Measurements from ENCODE around the gene KRT81.

The KRT81 gene

DNA sequence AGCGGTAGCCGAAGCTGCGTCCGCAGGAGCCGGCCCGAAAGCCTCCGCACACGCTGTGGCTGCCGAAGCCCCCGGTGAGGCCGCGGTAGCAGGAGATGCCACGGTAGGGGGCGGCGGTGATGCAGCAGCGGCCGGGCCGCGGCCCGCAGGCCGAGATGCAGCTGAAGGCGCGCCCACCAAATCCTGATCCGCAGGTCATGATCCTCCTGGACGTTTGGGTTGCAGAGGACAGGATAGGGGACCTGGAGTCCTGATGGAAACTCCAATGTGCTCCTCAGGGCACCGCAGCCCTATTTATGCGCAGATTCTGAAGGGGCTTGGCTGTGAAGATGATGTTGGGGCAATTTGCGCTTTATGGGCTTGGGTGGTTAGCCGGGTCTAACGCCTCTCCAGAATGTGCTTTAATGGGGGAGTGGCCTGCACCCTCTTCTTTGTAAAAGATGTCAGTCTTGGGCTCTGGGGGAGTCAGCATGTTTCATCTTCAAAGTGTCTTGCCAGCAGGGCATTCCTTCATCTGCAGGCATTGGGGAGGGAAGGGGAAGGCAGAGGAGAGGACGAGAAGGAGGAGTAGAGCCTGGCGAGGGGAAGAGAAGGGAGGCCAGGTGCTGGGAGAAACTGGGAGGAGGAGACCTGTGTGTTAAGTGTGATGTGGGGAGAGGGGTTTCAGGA, at the start of gene KRT81:
Gene KRT81 (minus strand): TSS at position 268 of the 669 bp plus-strand sequence. CDS start 69 bp downstream, at position 199.
- no peak for DNase-seq

DNA sequence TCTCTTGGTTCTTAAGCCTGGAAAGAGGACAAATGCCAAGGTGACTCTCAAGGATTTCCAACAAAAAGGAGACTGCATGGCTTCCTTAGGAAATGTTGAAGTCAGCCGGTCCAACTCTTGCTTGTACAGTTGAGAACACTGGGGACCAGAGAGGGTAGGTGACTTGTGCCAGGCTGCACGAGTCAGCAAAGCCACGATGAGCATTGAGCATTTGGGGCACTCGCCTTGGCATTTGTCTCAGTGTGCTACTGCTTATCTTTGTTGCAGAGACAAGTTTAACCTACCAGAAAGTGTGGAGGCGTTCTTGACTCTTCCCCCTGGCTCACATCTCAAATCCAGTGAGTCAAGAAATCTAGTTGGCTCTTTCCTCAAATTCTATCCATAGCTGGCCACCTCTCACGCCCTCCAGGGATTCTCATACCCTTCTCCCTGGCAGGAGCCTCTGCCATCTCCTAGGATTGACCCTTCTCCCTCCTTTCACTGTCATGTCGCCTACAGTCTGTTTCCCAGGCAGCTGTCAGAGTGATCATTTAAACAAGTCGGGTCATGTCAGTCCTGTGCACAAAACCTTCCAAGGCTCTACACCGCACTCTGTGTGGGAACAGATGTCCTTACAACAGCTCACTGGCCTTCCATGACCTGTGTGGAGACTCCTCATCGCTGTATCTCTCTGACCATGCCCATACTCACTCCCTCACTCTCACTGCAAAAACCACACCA, 47.1 kb upstream of the KRT81 start:
- no peak for DNase-seq

DNA sequence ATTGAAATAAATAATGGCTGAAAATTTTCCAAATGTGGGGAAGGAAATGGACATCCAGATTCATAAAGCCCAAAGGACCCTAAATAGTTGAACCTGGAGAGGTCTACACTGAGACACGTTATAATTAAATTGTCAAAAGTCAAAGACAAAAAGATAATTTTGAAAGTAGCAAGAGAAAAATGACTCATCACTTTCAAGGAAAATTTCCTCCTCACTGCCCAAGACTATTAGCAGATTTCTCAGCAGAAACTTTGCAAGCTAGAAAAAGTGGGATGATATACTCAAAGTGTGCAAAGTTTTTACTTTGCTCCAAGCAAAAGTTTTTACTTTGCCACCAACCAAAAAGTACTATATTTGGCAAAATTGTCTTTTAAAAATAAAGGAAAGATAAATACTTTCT, 45.7 kb upstream of the KRT81 start:
- no peak for DNase-seq

DNA sequence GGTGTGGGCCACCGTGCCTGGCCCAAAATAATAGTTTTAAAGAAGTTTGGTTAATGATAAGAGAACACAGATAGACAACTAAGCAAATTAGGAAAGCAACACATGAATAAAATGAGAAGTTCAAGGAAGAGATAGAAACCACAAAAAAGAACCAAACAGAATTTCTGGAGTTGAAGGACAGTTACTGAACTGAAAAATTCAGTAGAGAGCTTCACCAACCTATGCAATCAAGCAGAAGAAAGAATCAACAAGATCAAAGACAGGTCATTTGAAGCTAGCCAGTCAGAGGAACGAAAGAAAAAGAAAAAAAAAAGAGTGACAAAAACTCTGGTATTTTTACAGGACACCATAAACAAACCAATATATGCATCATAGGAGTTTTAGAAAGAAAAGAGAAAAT, 45.3 kb upstream of the KRT81 start:
- no peak for DNase-seq

DNA sequence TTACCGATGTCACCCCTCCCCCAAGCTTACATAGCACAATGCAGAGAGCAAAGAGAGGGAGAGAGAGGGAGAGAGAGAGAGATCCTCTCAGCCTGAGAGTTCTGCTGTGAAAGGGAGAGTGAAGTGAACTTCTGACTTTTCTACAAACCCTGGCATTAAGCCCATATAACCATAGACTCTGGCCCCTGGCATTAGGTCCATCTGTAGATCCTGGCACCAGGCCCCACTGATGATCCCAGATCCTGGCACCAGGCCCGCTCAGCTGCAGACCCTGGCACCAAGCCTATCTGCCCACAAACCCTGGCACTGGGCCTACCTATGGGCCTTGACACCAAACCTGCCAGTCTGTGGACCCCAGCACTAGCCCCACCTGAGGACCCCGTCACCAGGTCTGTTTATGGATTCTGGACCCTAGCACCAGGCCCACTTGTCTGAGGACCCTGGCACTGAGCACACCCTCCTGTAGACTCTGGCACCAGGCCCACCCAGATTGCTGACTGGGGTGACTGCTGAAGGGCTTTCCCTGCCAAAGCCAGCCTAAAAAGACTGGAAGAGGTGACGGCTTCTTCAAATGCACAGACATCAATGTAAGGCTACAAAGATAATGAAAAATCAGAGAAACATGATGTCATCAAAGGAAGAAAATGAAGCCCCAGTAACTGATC, 44.4 kb upstream of the KRT81 start:
- DNase-seq, result no peak

DNA sequence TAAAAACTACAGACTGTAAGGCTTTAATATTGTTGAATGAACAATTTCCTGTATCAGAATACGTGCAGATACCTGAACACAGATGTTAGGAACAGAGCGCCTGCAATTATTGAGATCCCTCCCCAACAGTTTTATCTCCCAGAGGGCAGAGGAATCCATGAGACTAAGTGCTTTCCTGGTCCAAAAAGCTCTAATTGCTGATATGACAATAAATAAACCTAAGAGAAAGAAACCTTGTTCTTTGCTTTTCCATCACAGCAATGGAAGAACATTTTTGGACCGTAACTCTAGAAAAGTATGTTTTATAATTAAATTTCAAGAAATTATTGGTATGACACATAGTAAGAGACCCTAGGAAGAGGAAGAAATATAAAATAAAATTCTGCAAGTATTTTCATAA, 42.9 kb upstream of the KRT81 start:
- DNase-seq, result no peak

- DNase-seq, result no peak
Observed at GRCh38 chr12:52333321-52333720, 42.0 kb upstream of the KRT81 start.

DNA sequence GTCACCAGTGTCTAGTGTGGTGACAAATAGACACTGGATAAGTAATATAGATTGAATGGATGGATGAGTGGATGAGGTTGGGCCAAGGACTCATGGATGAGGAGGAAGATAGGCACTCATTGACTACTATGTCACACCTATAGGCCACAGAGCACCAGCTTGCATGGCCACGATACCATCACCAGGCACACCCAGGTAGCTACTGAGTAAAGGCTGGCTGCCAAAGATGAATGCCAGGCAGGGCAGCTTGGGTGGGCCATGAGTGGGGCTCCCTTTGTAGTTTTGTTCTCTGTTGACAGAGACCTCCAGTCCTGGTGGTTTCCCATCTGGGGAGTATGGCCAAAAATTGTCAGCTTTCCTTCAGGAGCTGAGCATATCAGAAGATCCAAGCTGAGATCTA, 41.0 kb upstream of the KRT81 start:
- no peak for DNase-seq

DNA sequence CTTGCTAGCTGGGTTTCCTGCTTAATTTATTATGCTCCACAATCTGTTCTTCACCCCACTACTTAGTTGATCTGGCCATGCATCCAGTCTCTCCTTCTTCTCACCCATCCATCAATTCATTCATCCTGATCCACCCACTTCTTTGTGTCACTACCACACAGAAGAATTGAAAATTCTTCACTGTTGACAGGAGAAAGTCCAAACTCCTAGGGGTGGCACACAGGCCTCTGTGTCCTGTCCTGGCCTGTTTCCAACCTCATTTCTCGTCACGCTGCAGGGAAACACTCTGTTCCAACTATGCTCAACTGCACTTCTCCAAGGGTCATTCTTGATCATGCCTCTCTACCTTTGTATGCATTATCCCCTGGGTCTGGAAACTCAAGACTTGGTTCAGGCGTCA, 40.5 kb upstream of the KRT81 start:
- DNase-seq, result no peak

- DNase-seq, result no peak
Observed at GRCh38 chr12:52331039-52331438, 39.7 kb upstream of the KRT81 start.

DNA sequence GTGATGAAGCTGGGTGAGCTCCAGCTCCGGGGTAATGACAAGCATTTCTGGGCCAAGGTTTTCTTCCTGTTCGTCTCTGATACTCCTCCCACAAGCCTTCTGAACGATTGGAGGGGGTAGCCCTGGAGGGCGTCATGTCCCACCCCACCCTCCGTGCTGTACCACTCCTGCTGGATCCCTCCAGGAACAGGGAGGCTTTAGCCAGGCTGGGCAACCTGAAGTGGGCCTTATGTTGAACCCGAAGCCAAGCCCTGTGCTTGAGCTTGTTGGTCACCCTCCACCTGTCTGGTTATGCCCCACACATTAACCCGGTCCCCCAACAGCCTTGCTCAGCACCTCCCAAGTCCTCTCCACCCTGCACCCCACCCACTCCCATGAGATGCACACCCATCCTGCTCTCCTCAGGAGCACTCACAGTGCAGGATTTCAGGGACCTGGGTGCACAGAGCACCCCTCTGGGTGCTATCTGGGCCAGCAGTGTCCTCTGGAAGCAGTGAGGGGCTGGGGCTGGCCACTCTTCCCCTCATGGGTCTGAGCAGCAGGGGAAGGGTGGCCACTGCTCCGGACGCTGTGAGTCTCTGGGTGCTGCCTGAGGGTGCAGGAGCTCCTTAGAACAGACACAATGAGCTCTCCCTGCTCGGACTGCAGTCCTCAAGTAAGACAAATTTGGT, 36.6 kb upstream of the KRT81 start:
- DNase-seq, result no peak

- DNase-seq, result peak; percentile 85
Observed at GRCh38 chr12:52327052-52327829, 35.9 kb upstream of the KRT81 start.

GRCh38 chr12:52324153-52324444, 32.8 kb upstream of the KRT81 start:
- no peak for DNase-seq

GRCh38 chr12:52323416-52324152, 32.2 kb upstream of the KRT81 start:
- no peak for DNase-seq

DNA sequence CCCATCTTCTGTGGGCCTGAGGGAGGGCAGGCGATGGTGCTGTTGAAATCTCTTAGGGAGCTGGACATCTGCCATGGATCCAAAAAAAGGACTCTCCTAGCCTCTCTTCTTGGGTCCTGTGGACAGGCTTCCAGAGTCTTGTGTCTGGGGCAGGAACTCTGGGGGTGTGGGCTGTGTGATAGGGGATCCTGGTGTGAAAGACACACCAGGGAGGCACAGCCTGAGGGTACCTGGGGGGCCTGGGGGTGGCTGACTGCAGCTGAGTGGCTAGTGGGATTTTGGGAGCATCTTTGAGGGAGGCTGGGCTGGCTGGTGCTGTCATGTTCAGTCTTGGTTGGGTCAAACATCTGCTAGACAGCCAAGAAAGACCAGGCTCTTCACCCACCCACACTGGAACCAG, 31.7 kb upstream of the KRT81 start:
- DNase-seq, result no peak

DNA sequence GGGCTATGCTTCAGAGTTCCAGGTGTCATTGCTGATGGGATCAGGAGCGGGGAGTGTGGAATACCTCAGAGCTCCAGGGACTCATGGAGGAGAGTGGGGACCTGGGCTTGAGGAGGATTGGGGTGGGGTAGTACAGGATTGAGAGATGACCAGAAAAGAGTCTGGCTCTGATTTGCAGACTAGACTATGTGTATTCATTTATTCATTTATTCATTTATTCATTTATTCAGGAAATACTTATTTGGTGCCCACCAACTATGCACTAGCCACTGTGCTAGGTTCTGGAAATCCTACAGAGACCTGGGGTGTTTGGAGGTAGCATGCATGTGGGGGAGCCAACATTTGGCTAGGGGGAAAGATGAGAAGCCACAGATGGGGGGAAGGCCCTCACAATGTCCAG, 30.7 kb upstream of the KRT81 start:
- DNase-seq, result no peak

GRCh38 chr12:52321418-52321817, 30.1 kb upstream of the KRT81 start:
- DNase-seq, result no peak

DNA sequence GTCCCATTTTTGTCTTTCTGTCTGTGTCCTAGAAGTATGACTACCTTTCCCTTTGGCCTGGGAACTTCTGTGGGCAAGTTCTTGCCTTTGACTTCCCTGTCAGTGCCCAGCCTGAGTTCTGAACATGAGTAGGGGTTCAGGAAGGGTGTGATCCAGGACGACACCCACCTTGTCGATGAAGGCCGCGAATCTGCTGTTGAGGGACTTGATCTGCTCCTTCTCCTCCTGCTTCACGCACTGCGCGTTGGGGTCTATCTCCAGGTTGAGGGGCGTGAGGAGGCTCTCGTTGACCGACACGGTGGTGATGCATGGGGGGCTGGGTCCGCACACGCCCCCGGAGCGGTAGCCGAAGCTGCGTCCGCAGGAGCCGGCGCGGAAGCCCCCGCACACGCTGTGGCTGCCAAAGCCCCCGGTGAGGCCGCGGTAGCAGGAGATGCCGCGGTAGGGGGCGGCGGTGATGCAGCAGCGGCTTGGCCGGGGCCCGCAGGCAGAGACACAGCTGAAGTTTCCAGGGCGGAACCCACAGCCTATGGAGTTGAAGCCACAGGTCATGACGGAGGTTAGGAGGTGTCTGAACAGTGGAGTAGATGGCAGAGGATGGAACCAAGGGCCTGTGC, 29.6 kb upstream of the KRT81 start, which contains the start of gene KRT83:
Gene KRT83 (minus strand): TSS at position 615 of the 617 bp plus-strand sequence. CDS start 63 bp downstream, at position 552.
- DNase-seq, result no peak

DNA sequence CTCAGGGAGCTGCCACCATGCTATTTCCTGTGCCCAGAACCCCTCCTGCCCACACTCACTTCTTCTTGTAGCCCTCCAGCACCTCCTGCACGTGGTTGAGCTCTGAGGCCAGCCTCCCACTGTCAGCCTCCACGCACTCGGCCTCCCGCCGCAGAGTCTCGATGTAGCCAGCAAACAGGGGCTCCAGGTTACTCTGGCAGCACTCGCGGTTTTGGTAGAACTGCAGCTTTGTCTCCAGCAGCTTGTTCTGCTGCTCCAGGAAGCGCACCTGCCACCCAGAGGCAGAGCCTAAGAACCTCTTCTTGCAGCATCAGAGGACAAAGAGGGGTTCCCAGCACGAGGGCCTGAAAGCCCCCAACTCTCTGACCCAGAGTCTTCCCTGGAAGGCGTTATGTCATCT, 27.8 kb upstream of the KRT81 start:
- DNase-seq, result no peak

- DNase-seq, result no peak
Observed at GRCh38 chr12:52318241-52318990, 27.1 kb upstream of the KRT81 start.

All from eye (tissue), 1 donor.